GM12878 (cell line): ENCODE data around the gene STARD10. TPM values are rescaled to one million over a fixed set of nuclear protein-coding genes. Genes with fewer than 3 reads are reported as not detected.

ENCODE experiments used
- ATAC-seq: fragments of 200-7000 bp; cut with Tn5 transposase; 3 replicates; pipeline ENCODE4 v1.9.1; 2020; ENCODE audit warnings: mild to moderate bottlenecking, moderate library complexity
- BruUV-seq: library from RNA; stranded (reverse); fragments of 400-500 nt; replicated peaks from 2 replicates; lab custom pipeline; 2021; lab: Mats Ljungman, UMichigan
- CTCF ChIA-PET: fragments of 300-600 bp; sonication (Branson Sonifier 250); formaldehyde crosslinking; extraction: SDS; loops from one replicate; lab custom pipeline; 2021; ENCODE audit warnings: inconsistent platforms; lab: Yijun Ruan, JAX
- POLR2A ChIA-PET: fragments of 350-600 bp; formaldehyde crosslinking; extraction: SDS; loops from one replicate; lab custom pipeline; 2021; ENCODE audit warnings: inconsistent platforms; lab: Charles Lee
- RAD21 ChIA-PET: fragments of 300-600 bp; sonication (Branson Sonifier 250); formaldehyde crosslinking; loops from one replicate; lab custom pipeline; 2023; ENCODE audit warnings: antibody characterized with exemption; ENCODE audit not compliant: unreplicated experiment; lab: Charles Lee
- SMC1A ChIA-PET: fragments of 300-600 bp; sonication (Branson Sonifier 250); formaldehyde crosslinking; loops from one replicate; lab custom pipeline; 2023; ENCODE audit not compliant: unreplicated experiment, uncharacterized antibody; lab: Charles Lee
- DNase-seq: peaks from one replicate; pipeline ENCODE4 v3.0.0-alpha.2; 2011; ENCODE audit warnings: low read depth, low spot score
- FAIRE-seq: peaks from 3 replicates; lab custom pipeline; 2011; peaks lifted over from hg19 to GRCh38; lab: Jason Lieb, UNC
- H2AFZ ChIP-seq: 2 replicates; pipeline ENCODE4 v1.6.0; 2011; ENCODE audit warnings: low read depth, low read length, control low read depth; ENCODE audit not compliant: control insufficient read depth
- H3K27ac ChIP-seq: 2 replicates; pipeline ENCODE4 v1.5.1; 2011; ENCODE audit warnings: control low read depth; ENCODE audit not compliant: control insufficient read depth, insufficient read depth
- H3K27me3 ChIP-seq, 2 experiments: replicated peaks in 1 of 2; 2 replicates each; pipeline versions ENCODE4 v1.6.0 to v1.6.1; 2011; ENCODE audit warnings: low read length in 1 of 2; ENCODE audit not compliant: control insufficient read depth in 2 of 2, insufficient read depth in 2 of 2
- H3K36me3 ChIP-seq, 2 experiments: 2 replicates each; pipeline ENCODE4 v1.5.1; 2011; ENCODE audit warnings: low read length in 1 of 2; ENCODE audit not compliant: control insufficient read depth in 2 of 2, insufficient read depth in 2 of 2
- H3K4me1 ChIP-seq: 2 replicates; pipeline ENCODE4 v1.6.1; 2011; ENCODE audit warnings: mild to moderate bottlenecking, low read length, moderate library complexity, mixed read lengths; ENCODE audit not compliant: control insufficient read depth, insufficient read depth
- H3K4me2 ChIP-seq: 2 replicates; pipeline ENCODE4 v1.6.0; 2011; ENCODE audit warnings: control low read depth; ENCODE audit not compliant: control insufficient read depth, insufficient read depth
- H3K4me3 ChIP-seq: fragments of 200-600 bp; sonication (generic); 2 replicates; pipeline ENCODE4 v1.5.1; 2016
- H3K79me2 ChIP-seq: 2 replicates; pipeline ENCODE4 v1.6.0; 2011; ENCODE audit warnings: low read length; ENCODE audit not compliant: control insufficient read depth, insufficient read depth
- H3K9ac ChIP-seq: 2 replicates; pipeline ENCODE4 v1.8.0; 2011; ENCODE audit warnings: low read length, control low read depth, mixed read lengths; ENCODE audit not compliant: control insufficient read depth, insufficient read depth
- H3K9me3 ChIP-seq: replicated peaks from 3 replicates; pipeline ENCODE4 v1.5.1; 2011; ENCODE audit warnings: mild to moderate bottlenecking, low read length; ENCODE audit not compliant: control insufficient read depth, insufficient read depth
- H4K20me1 ChIP-seq: 2 replicates; pipeline ENCODE4 v1.6.0; 2011; ENCODE audit not compliant: control insufficient read depth, insufficient read depth
- ASH2L ChIP-seq: fragments of 300-600, 200-600 bp; sonication (generic); IDR thresholded peaks from 2 replicates; pipeline ENCODE4 v1.6.1; 2017; ENCODE audit warnings: low read depth, mild to moderate bottlenecking, borderline replicate concordance
- BACH1 ChIP-seq: fragments of 450-650 bp; IDR thresholded peaks from 2 replicates; pipeline ENCODE4 v1.6.1; 2017; ENCODE audit warnings: mild to moderate bottlenecking, borderline replicate concordance
- BCL11A ChIP-seq: IDR thresholded peaks from 2 replicates; pipeline ENCODE4 v1.6.1; 2011; ENCODE audit warnings: low read depth, low read length
- CHD4 ChIP-seq: fragments of 200-600 bp; sonication (generic); IDR thresholded peaks from 2 replicates; pipeline ENCODE4 v1.6.1; 2016; ENCODE audit warnings: mild to moderate bottlenecking
- ELK1 ChIP-seq: IDR thresholded peaks from 2 replicates; pipeline ENCODE4 v1.6.1; 2012; ENCODE audit warnings: low read depth, low read length, improper control_type of control experiment
- EZH2 ChIP-seq: IDR thresholded peaks from 2 replicates; pipeline ENCODE4 v1.6.1; 2012; ENCODE audit warnings: low read depth, mild to moderate bottlenecking, control low read depth, inconsistent platforms, low read length, borderline replicate concordance; ENCODE audit not compliant: control insufficient read depth
- GATAD2B ChIP-seq: fragments of 450-650 bp; conservative IDR thresholded peaks from 2 replicates; pipeline ENCODE4 v1.6.1; 2017; ENCODE audit warnings: low read depth, mild to moderate bottlenecking, moderate library complexity
- HDAC2 ChIP-seq: fragments of 200-600 bp; sonication (generic); IDR thresholded peaks from 2 replicates; pipeline ENCODE4 v1.6.1; 2017
- IKZF1 ChIP-seq: fragments of 450-650 bp; conservative IDR thresholded peaks from 2 replicates; pipeline ENCODE4 v1.6.1; 2017; ENCODE audit warnings: antibody characterized with exemption, mild to moderate bottlenecking
- POLR2AphosphoS2 ChIP-seq: IDR thresholded peaks from 2 replicates; pipeline ENCODE4 v1.6.1; 2011; ENCODE audit warnings: low read depth, mild to moderate bottlenecking, low read length, improper control_type of control experiment, moderate library complexity
- PRDM15 ChIP-seq: fragments of 450-650 bp; formaldehyde crosslinking; IDR thresholded peaks from 2 replicates; pipeline ENCODE4 v1.4.0; 2020; ENCODE audit warnings: mild to moderate bottlenecking, moderate library complexity
- RELA ChIP-seq: fragments of 450-650 bp; IDR thresholded peaks from 2 replicates; pipeline ENCODE4 v1.8.0; 2014; ENCODE audit warnings: borderline replicate concordance; ENCODE audit not compliant: partially characterized antibody
- SKIL ChIP-seq: fragments of 450-650 bp; IDR thresholded peaks from 2 replicates; pipeline ENCODE4 v1.6.1; 2017; ENCODE audit warnings: mild to moderate bottlenecking, low read depth, inconsistent platforms; ENCODE audit not compliant: poor library complexity, severe bottlenecking
- SREBF2 ChIP-seq: IDR thresholded peaks from 2 replicates; pipeline ENCODE4 v1.6.1; 2012; ENCODE audit warnings: mild to moderate bottlenecking, low read length
- ZBED1 ChIP-seq: IDR thresholded peaks from 2 replicates; pipeline ENCODE4 v1.6.1; 2016; ENCODE audit warnings: borderline replicate concordance
- ZNF384 ChIP-seq: IDR thresholded peaks from 2 replicates; pipeline ENCODE4 v1.6.1; 2012; ENCODE audit warnings: low read depth, mild to moderate bottlenecking, low read length, improper control_type of control experiment, borderline replicate concordance
- WGBS: methylation state at CpG from one replicate; pipeline ENCODE4 v1.1.6; 2016; ENCODE audit warnings: low lambda C conversion rate; ENCODE audit not compliant: insufficient replicate concordance, insufficient coverage; ENCODE audit errors: missing lambda C conversion rate; 5-methylcytosine and 5-hydroxymethylcytosine counted together
- in situ Hi-C: fragments of 300-500 bp; cut with MboI; formaldehyde crosslinking; loops from 9 replicates; pipeline ENCODE4 v1.14.3; 2018; ENCODE audit warnings: mixed read lengths
- intact Hi-C: fragments of 100-400 bp; cut with micrococcal nuclease; formaldehyde crosslinking; loops from one replicate; pipeline ENCODE4 v1.14.2; 2022; ENCODE audit not compliant: unreplicated experiment
- polyA plus RNA-seq, 11 experiments: library from polyadenylated mRNA; depleted of rRNA in 4 of 11; unstranded in 6 of 11; stranded (reverse) in 5 of 11; fragments of >200 nt; fragmentation: Nextera tagmentation in 4 of 11; fragmentation: Illumina TruSeq in 1 of 11; extraction: Ambion mirVana in 4 of 11; extraction: Trizol in 1 of 11; gene quantifications; 1 replicate in 1 of 11; 2 replicates in 10 of 11; pipeline versions ENCODE4 v1.2.1 to v1.2.3, GENCODE V29; 2011 to 2016; ENCODE audit warnings: inconsistent platforms in 2 of 11, missing spikeins in 2 of 11, low read depth in 1 of 11
- total RNA-seq, 4 experiments: library from RNA; depleted of rRNA in 3 of 4; stranded (reverse); fragments of >200 nt in 3 of 4; fragmentation: Illumina TruSeq in 1 of 4; extraction: Trizol in 1 of 4; gene quantifications; 2 replicates each; pipeline versions ENCODE4 v1.2.1 to v1.2.3, GENCODE V29; 2013 to 2021

Gene STARD10
- total and polyA plus RNA-seq, 10 of the 15 experiments (the other 5 are each of a cell fraction or from before 2014, with no cell fraction given), result 0.15 to 43.2 (median 23.1) TPM

- TF ChIP-seq RELA, result no peak
Measured at GRCh38 chr11:72758690-72759389, 35.0 kb downstream of the STARD10 start (continued).

DNA sequence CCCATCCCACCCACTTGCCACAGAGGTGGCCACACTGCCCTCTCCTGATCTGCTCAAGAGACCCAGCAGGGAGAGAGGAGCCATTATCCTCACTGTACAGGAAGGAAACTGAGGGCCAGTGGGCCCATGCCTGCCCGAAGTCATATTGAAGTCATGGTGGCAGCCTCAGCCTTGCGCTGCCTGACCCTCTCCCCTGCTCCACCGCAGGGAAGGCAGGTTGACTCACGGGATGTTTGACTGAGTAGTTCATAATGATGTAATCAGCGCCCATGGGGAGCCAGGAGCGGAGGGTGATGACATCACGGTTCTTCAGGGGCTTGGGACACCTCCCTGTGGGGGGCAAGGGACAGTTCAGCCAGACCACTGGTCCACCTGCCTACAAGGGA lies 35.5 kb downstream of the STARD10 start:
- no peaks in the 10 kb centered on the region for H3K9me3 ChIP-seq
- no peak for FAIRE-seq
- no peak for TF ChIP-seq ZBED1
- no peak for TF ChIP-seq BACH1
- TF ChIP-seq RELA, result no peak
- TF ChIP-seq ZNF384, result no peak
- TF ChIP-seq SKIL, result no peak
- no peak for TF ChIP-seq GATAD2B
- TF ChIP-seq ASH2L, result no peak
- no peak for TF ChIP-seq PRDM15 (CRISPR knock-in tag)
- TF ChIP-seq SREBF2, result no peak
- TF ChIP-seq CHD4, result no peak
- no peak for TF ChIP-seq ELK1
- TF ChIP-seq POLR2AphosphoS2, result no peak
- TF ChIP-seq IKZF1, result no peak
- no peak for TF ChIP-seq BCL11A
- no peak for TF ChIP-seq HDAC2
- no peak for TF ChIP-seq EZH2

More for the DNA sequence above, 35.5 kb downstream of the STARD10 start:
- no peak overlapping the region for H3K4me2 ChIP-seq
- no peak overlapping the region for H3K4me3 ChIP-seq
- no peak overlapping the region for H3K27ac ChIP-seq
- CTCF ChIA-PET, result interaction anchor here (1.5 kb wide), 1 partner anchor 35 kb away, joined by 3 read pairs; no protein-coding TSS in a partner anchor
- intact Hi-C loops (no loop called here), in situ Hi-C loops (no loop called here)
- no peak for DNase-seq
- no peaks in the 10 kb centered on the region; a peak in 1 of 4 replicates for H3K36me3 ChIP-seq
- RAD21 ChIA-PET, result no interaction called here
- WGBS, result 89% methylated on average over 7 of the region's 7 CpGs
- peaks cover 13% of the 10 kb centered on the region for H3K4me1 ChIP-seq
- SMC1A ChIA-PET, result no interaction called here
- POLR2A ChIA-PET, result no interaction called here
- no peaks in the 10 kb centered on the region for H3K79me2 ChIP-seq
- no peaks in the 10 kb centered on the region for H3K27me3 ChIP-seq
- no peak overlapping the region for H2AFZ ChIP-seq
- H4K20me1 ChIP-seq, result no peaks in the 10 kb centered on the region
- no TSS peak for BruUV-seq
- no peak for ATAC-seq
- H3K9ac ChIP-seq, result no peak overlapping the region
